ENCODE results near the gene SERAC1. TPM values are rescaled to one million over a fixed set of nuclear protein-coding genes. Genes with fewer than 3 reads are reported as not detected.

The SERAC1 gene
- total and polyA plus RNA-seq, 10 of the 15 experiments (the other 5 are each of a cell fraction or from before 2014, with no cell fraction given), result 0.76 to 2.9 (median 2.2) TPM

DNA sequence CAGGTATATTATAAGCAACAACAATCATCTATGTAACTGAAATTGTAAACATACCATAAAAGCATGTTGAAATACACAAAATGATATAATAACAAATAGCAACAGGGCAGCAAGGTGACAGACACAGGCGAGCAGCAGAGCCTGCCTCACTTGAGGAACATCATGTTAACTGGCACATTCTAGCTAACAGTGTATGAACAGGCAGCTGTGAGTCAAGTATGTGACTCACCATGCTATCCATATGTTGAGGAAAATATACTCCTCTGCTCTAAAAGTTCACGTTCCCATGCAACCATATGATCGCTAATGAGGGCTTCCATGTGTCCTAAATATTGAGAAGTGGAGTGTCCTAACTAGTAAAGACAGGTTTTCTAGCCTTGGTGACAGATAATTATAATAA lies 18.4 kb downstream of the SERAC1 start (continued):
- TF ChIP-seq, protein P1, sequence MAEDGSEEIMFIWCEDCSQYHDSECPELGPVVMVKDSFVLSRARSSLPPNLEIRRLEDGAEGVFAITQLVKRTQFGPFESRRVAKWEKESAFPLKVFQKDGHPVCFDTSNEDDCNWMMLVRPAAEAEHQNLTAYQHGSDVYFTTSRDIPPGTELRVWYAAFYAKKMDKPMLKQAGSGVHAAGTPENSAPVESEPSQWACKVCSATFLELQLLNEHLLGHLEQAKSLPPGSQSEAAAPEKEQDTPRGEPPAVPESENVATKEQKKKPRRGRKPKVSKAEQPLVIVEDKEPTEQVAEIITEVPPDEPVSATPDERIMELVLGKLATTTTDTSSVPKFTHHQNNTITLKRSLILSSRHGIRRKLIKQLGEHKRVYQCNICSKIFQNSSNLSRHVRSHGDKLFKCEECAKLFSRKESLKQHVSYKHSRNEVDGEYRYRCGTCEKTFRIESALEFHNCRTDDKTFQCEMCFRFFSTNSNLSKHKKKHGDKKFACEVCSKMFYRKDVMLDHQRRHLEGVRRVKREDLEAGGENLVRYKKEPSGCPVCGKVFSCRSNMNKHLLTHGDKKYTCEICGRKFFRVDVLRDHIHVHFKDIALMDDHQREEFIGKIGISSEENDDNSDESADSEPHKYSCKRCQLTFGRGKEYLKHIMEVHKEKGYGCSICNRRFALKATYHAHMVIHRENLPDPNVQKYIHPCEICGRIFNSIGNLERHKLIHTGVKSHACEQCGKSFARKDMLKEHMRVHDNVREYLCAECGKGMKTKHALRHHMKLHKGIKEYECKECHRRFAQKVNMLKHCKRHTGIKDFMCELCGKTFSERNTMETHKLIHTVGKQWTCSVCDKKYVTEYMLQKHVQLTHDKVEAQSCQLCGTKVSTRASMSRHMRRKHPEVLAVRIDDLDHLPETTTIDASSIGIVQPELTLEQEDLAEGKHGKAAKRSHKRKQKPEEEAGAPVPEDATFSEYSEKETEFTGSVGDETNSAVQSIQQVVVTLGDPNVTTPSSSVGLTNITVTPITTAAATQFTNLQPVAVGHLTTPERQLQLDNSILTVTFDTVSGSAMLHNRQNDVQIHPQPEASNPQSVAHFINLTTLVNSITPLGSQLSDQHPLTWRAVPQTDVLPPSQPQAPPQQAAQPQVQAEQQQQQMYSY (CRISPR knock-in tag; IDR thresholded peaks at IDR 0.05), result no peak
- TF ChIP-seq CEBPB (IDR thresholded peaks at IDR 0.05; ENCODE audit: borderline replicate concordance in 1 of 2, low read depth in 2 of 2, low read length in 2 of 2) (no peak), FOXM1 (IDR thresholded peaks at IDR 0.05; ENCODE audit: low read depth, low read length) (no peak), STAT1 (conservative IDR thresholded peaks at IDR 0.05) (no peak), IKZF1 (conservative IDR thresholded peaks at IDR 0.05) (no peak), PAX8 (IDR thresholded peaks at IDR 0.05) (no peak), PAX5 (IDR thresholded peaks at IDR 0.05; ENCODE audit: borderline replicate concordance, low read depth, low read length) (no peak), NRF1 (conservative IDR thresholded peaks at IDR 0.05; ENCODE audit: low read depth, low read length) (no peak), WRNIP1 (IDR thresholded peaks at IDR 0.05; ENCODE audit: borderline replicate concordance, low read depth, low read length) (no peak), GATAD2B (conservative IDR thresholded peaks at IDR 0.05; ENCODE audit: low read depth) (no peak)
- TF ChIP-seq, protein P2, sequence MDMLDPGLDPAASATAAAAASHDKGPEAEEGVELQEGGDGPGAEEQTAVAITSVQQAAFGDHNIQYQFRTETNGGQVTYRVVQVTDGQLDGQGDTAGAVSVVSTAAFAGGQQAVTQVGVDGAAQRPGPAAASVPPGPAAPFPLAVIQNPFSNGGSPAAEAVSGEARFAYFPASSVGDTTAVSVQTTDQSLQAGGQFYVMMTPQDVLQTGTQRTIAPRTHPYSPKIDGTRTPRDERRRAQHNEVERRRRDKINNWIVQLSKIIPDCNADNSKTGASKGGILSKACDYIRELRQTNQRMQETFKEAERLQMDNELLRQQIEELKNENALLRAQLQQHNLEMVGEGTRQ (IDR thresholded peaks at IDR 0.05; ENCODE audit: borderline replicate concordance, low read depth, low read length), result no peak

Data from GM12878 (cell line).